ENCODE measurements around the gene FOXP1. TPM values are rescaled to one million over a fixed set of nuclear protein-coding genes. Genes with fewer than 3 reads are reported as not detected.

Gene FOXP1
- total and polyA plus RNA-seq, 2 of the 13 experiments (the other 11 are each of a cell fraction or from before 2014, with no cell fraction given): 40.4 to 59.0 TPM

- H3K4me3 ChIP-seq (replicated peaks in 1 of 3; ENCODE audit: insufficient read depth in 1 of 3, low read depth in 2 of 3, low read length in 3 of 3): no peak overlapping the region
- H3K4me1 ChIP-seq (ENCODE audit: insufficient read depth, low read length): peaks cover 78% of the 10 kb centered on the region
- ChIA-PET CTCF (ENCODE audit: low intra/inter-chr PET ratio, low total read pairs) (no interaction called here), POLR2A (no interaction called here)
- no peak overlapping the region for H3K4me2 ChIP-seq (ENCODE audit: low read depth, low read length)
- no peaks in the 10 kb centered on the region for H3K27me3 ChIP-seq (ENCODE audit: control insufficient read depth in 1 of 2, insufficient read depth in 2 of 2, low read length in 2 of 2)
- H3K36me3 ChIP-seq (replicated peaks in 1 of 2; ENCODE audit: control insufficient read depth in 1 of 2, insufficient read depth in 2 of 2, low read length in 2 of 2): 0 out of 5 replicates have a peak, but pooled peaks cover 0 to 1% of the 10 kb centered on the region in 2 experiments
- intact Hi-C loops (cut with micrococcal nuclease; ENCODE audit: unreplicated experiment) (no loop called here), in situ Hi-C loops (cut with HindIII; ENCODE audit: extremely low pct_ligation_motif_present, low pct_unique_long_range_greater_than_20kb) (no loop called here)
- ATAC-seq (no peak), FAIRE-seq (no peak), DNase-seq (ENCODE audit: low spot score) (no peak)
- WGBS (ENCODE audit: low lambda C conversion rate): 98% methylated on average over 8 of the region's 8 CpGs
- H3K79me2 ChIP-seq (ENCODE audit: insufficient read depth, low read length): peaks cover 5% of the 10 kb centered on the region
- H3K9me3 ChIP-seq (ENCODE audit: low read length): no peaks in the 10 kb centered on the region
- no peak overlapping the region for H3K9ac ChIP-seq (ENCODE audit: insufficient read depth, low read depth, low read length)
- BruUV-seq (replicated peaks): no TSS peak
- no peak overlapping the region for H3K27ac ChIP-seq (ENCODE audit: extremely low read length, insufficient read depth, low read length)
- H4K20me1 ChIP-seq (ENCODE audit: insufficient read depth, low read length): no peaks in the 10 kb centered on the region
- no peak overlapping the region for H2AFZ ChIP-seq (ENCODE audit: low read length)
- TF ChIP-seq SP4 (CRISPR knock-in tag; IDR thresholded peaks at IDR 0.05) (no peak), KDM2A (CRISPR knock-in tag; IDR thresholded peaks at IDR 0.05; ENCODE audit: borderline replicate concordance, low read depth) (no peak), ARNT2 (CRISPR knock-in tag; IDR thresholded peaks at IDR 0.05; ENCODE audit: low read depth) (no peak), TBL1XR1 (IDR thresholded peaks at IDR 0.05; ENCODE audit: borderline replicate concordance, low read length, partially characterized antibody) (no peak), HOXA3 (CRISPR knock-in tag; IDR thresholded peaks at IDR 0.05) (no peak), HCFC1 (IDR thresholded peaks at IDR 0.05; ENCODE audit: low read depth, low read length) (no peak), GFI1 (CRISPR knock-in tag; IDR thresholded peaks at IDR 0.05; ENCODE audit: borderline replicate concordance) (no peak), FOXM1 (CRISPR knock-in tag; IDR thresholded peaks at IDR 0.05) (no peak), ZNF234 (CRISPR knock-in tag; conservative IDR thresholded peaks at IDR 0.05) (no peak)
- TF ChIP-seq, protein P1, sequence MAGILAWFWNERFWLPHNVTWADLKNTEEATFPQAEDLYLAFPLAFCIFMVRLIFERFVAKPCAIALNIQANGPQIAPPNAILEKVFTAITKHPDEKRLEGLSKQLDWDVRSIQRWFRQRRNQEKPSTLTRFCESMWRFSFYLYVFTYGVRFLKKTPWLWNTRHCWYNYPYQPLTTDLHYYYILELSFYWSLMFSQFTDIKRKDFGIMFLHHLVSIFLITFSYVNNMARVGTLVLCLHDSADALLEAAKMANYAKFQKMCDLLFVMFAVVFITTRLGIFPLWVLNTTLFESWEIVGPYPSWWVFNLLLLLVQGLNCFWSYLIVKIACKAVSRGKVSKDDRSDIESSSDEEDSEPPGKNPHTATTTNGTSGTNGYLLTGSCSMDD (CRISPR knock-in tag; IDR thresholded peaks at IDR 0.05): no peak
- TF ChIP-seq, protein P2, sequence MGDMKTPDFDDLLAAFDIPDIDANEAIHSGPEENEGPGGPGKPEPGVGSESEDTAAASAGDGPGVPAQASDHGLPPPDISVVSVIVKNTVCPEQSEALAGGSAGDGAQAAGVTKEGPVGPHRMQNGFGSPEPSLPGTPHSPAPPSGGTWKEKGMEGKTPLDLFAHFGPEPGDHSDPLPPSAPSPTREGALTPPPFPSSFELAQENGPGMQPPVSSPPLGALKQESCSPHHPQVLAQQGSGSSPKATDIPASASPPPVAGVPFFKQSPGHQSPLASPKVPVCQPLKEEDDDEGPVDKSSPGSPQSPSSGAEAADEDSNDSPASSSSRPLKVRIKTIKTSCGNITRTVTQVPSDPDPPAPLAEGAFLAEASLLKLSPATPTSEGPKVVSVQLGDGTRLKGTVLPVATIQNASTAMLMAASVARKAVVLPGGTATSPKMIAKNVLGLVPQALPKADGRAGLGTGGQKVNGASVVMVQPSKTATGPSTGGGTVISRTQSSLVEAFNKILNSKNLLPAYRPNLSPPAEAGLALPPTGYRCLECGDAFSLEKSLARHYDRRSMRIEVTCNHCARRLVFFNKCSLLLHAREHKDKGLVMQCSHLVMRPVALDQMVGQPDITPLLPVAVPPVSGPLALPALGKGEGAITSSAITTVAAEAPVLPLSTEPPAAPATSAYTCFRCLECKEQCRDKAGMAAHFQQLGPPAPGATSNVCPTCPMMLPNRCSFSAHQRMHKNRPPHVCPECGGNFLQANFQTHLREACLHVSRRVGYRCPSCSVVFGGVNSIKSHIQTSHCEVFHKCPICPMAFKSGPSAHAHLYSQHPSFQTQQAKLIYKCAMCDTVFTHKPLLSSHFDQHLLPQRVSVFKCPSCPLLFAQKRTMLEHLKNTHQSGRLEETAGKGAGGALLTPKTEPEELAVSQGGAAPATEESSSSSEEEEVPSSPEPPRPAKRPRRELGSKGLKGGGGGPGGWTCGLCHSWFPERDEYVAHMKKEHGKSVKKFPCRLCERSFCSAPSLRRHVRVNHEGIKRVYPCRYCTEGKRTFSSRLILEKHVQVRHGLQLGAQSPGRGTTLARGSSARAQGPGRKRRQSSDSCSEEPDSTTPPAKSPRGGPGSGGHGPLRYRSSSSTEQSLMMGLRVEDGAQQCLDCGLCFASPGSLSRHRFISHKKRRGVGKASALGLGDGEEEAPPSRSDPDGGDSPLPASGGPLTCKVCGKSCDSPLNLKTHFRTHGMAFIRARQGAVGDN (CRISPR knock-in tag; IDR thresholded peaks at IDR 0.05): no peak
- TF ChIP-seq, protein P3, sequence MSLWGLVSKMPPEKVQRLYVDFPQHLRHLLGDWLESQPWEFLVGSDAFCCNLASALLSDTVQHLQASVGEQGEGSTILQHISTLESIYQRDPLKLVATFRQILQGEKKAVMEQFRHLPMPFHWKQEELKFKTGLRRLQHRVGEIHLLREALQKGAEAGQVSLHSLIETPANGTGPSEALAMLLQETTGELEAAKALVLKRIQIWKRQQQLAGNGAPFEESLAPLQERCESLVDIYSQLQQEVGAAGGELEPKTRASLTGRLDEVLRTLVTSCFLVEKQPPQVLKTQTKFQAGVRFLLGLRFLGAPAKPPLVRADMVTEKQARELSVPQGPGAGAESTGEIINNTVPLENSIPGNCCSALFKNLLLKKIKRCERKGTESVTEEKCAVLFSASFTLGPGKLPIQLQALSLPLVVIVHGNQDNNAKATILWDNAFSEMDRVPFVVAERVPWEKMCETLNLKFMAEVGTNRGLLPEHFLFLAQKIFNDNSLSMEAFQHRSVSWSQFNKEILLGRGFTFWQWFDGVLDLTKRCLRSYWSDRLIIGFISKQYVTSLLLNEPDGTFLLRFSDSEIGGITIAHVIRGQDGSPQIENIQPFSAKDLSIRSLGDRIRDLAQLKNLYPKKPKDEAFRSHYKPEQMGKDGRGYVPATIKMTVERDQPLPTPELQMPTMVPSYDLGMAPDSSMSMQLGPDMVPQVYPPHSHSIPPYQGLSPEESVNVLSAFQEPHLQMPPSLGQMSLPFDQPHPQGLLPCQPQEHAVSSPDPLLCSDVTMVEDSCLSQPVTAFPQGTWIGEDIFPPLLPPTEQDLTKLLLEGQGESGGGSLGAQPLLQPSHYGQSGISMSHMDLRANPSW (CRISPR knock-in tag; IDR thresholded peaks at IDR 0.05; ENCODE audit: borderline replicate concordance): no peak
These were observed 322.7 kb downstream of the FOXP1 start for GRCh38 chr3:71260782-71261181.
